A549 (cell line): ENCODE results near the gene DCLK3. TPM values are rescaled to one million over a fixed set of nuclear protein-coding genes. Genes with fewer than 3 reads are reported as not detected.
A peak's percentile ranks its signal among the peaks of the same experiment; 100 is the strongest.

Experiments used
- ATAC-seq, 2 experiments: fragments of 200-7000 bp in 1 of 2; fragments of >200 bp in 1 of 2; cut with Nextera tagmentation in 1 of 2; cut with Tn5 transposase in 1 of 2; 3 replicates each; pipeline versions ENCODE4 v1.8.0 to v1.9.1; 2018 to 2020; ENCODE audit warnings: mild to moderate bottlenecking in 1 of 2, moderate library complexity in 1 of 2
- CTCF ChIA-PET: fragments of 300-600 bp; sonication (Branson Sonifier 250); formaldehyde crosslinking; extraction: SDS; loops from one replicate; lab custom pipeline; 2021; ENCODE audit warnings: antibody characterized with exemption, inconsistent platforms; lab: Yijun Ruan, JAX
- POLR2A ChIA-PET: fragments of 350-600 bp; formaldehyde crosslinking; extraction: SDS; loops from one replicate; lab custom pipeline; 2021; ENCODE audit warnings: antibody characterized with exemption, inconsistent platforms; lab: Yijun Ruan, JAX
- DNase-seq, 2 experiments: peaks; one replicate each; pipeline versions ENCODE4 v3.0.0 to v3.0.0-alpha.2; 2011 to 2016; ENCODE audit warnings: low read depth in 1 of 2, low spot score in 1 of 2
- FAIRE-seq: peaks from 2 replicates; lab custom pipeline; 2011; peaks lifted over from hg19 to GRCh38; lab: Jason Lieb, UNC
- H3K27ac ChIP-seq, 2 experiments: fragments of >200 bp; sonication (Bioruptor Twin); formaldehyde crosslinking; 3 replicates each; pipeline ENCODE4 v1.5.1; 2016 to 2017
- H3K4me1 ChIP-seq: fragments of >200 bp; sonication (Bioruptor Twin); formaldehyde crosslinking; 3 replicates; pipeline ENCODE4 v1.6.1; 2016
- H3K4me2 ChIP-seq: fragments of >200 bp; sonication (Bioruptor Twin); formaldehyde crosslinking; 3 replicates; pipeline ENCODE4 v1.6.1; 2016
- H3K4me3 ChIP-seq: fragments of >200 bp; sonication (Bioruptor Twin); formaldehyde crosslinking; 3 replicates; pipeline ENCODE4 v1.5.1; 2016
- H3K9me3 ChIP-seq: fragments of >200 bp; sonication (Bioruptor Twin); formaldehyde crosslinking; 3 replicates; pipeline ENCODE4 v1.6.1; 2016
- ATOH8 ChIP-seq: fragments of 250-450 bp; sonication (Bioruptor Pico); IDR thresholded peaks from 2 replicates; pipeline ENCODE4 v1.5.0; 2020; ENCODE audit warnings: low read depth, mild to moderate bottlenecking, moderate library complexity
- BHLHE40 ChIP-seq: IDR thresholded peaks from 2 replicates; pipeline ENCODE4 v1.6.1; 2012; ENCODE audit warnings: low read depth, low read length, inconsistent platforms
- CBX2 ChIP-seq: fragments of 200-600 bp; sonication (generic); IDR thresholded peaks from 2 replicates; pipeline ENCODE4 v1.6.1; 2016; ENCODE audit warnings: low read depth, mild to moderate bottlenecking, borderline replicate concordance
- CBX8 ChIP-seq: fragments of 200-600 bp; sonication (generic); IDR thresholded peaks from 2 replicates; pipeline ENCODE4 v1.6.1; 2016
- CHD2 ChIP-seq: fragments of 150-350 bp; IDR thresholded peaks from 2 replicates; pipeline ENCODE4 v1.6.1; 2014; ENCODE audit warnings: low read length; ENCODE audit not compliant: partially characterized antibody
- EHMT2 ChIP-seq: fragments of 200-600 bp; sonication (generic); IDR thresholded peaks from 2 replicates; pipeline ENCODE4 v1.6.1; 2016; ENCODE audit warnings: antibody characterized with exemption, low read depth, mild to moderate bottlenecking, moderate library complexity
- FOSB ChIP-seq: fragments of 250-450 bp; sonication (Bioruptor Pico); IDR thresholded peaks from 2 replicates; pipeline ENCODE4 v1.5.0; 2020; ENCODE audit warnings: mild to moderate bottlenecking, moderate library complexity
- GATA3 ChIP-seq: IDR thresholded peaks from 2 replicates; pipeline ENCODE4 v1.6.1; 2012; ENCODE audit warnings: borderline replicate concordance
- HOXA7 ChIP-seq: fragments of 250-450 bp; sonication (Bioruptor Pico); IDR thresholded peaks from 2 replicates; pipeline ENCODE4 v1.5.0; 2020; ENCODE audit warnings: mild to moderate bottlenecking, moderate library complexity
- KDM1A ChIP-seq: fragments of 200-600 bp; sonication (generic); IDR thresholded peaks from 2 replicates; pipeline ENCODE4 v1.6.1; 2016; ENCODE audit warnings: low read depth, mild to moderate bottlenecking
- KDM5A ChIP-seq: fragments of 200-600 bp; sonication (generic); IDR thresholded peaks from 2 replicates; pipeline ENCODE4 v1.6.1; 2016; ENCODE audit warnings: antibody characterized with exemption, mild to moderate bottlenecking
- MAZ ChIP-seq: fragments of 150-350 bp; IDR thresholded peaks from 2 replicates; pipeline ENCODE4 v1.6.1; 2014; ENCODE audit warnings: antibody characterized with exemption, low read depth, low read length, borderline replicate concordance
- MYC ChIP-seq: IDR thresholded peaks from 2 replicates; pipeline ENCODE4 v1.6.1; 2012; ENCODE audit warnings: mild to moderate bottlenecking, inconsistent platforms, low read length, improper control_type of control experiment, borderline replicate concordance
- POLR2AphosphoS2 ChIP-seq: conservative IDR thresholded peaks from 2 replicates; pipeline ENCODE4 v1.6.1; 2012; ENCODE audit warnings: low read length, improper control_type of control experiment, inconsistent platforms
- RARB ChIP-seq: fragments of 250-450 bp; sonication (Bioruptor Pico); IDR thresholded peaks from 2 replicates; pipeline ENCODE4 v1.8.0; 2021; ENCODE audit warnings: mild to moderate bottlenecking, moderate library complexity
- RNF2 ChIP-seq: fragments of 200-600 bp; sonication (generic); IDR thresholded peaks from 2 replicates; pipeline ENCODE4 v1.6.1; 2016; ENCODE audit warnings: low read depth, mild to moderate bottlenecking, antibody characterized with exemption, moderate library complexity, borderline replicate concordance
- SMC3 ChIP-seq: fragments of >200 bp; sonication (Bioruptor Twin); formaldehyde crosslinking; IDR thresholded peaks from 3 replicates; pipeline ENCODE4 v1.6.1; 2018; ENCODE audit warnings: inconsistent platforms
- TFCP2L1 ChIP-seq: fragments of 250-450 bp; sonication (Bioruptor Pico); IDR thresholded peaks from 2 replicates; pipeline ENCODE4 v1.5.0; 2021; ENCODE audit warnings: mild to moderate bottlenecking
- TP53 ChIP-seq: fragments of 250-450 bp; sonication (Bioruptor Pico); IDR thresholded peaks from 2 replicates; pipeline ENCODE4 v1.5.0; 2021; ENCODE audit warnings: mild to moderate bottlenecking, moderate library complexity
- ZNF302 ChIP-seq: fragments of 250-450 bp; sonication (Bioruptor Pico); IDR thresholded peaks from 2 replicates; pipeline ENCODE4 v1.9.0; 2021; ENCODE audit warnings: inconsistent platforms, mild to moderate bottlenecking, moderate library complexity
- WGBS: methylation state at CpG from one replicate; pipeline ENCODE4 v1.1.6; 2017; ENCODE audit errors: missing lambda C conversion rate; 5-methylcytosine and 5-hydroxymethylcytosine counted together
- polyA minus RNA-seq: library from RNA; depleted of rRNA, polyadenylated mRNA; stranded (reverse); fragments of >200 nt; gene quantifications from 2 replicates; pipeline ENCODE4 v1.2.3, GENCODE V29; 2011; rRNA and poly(A)+ RNA removed
- polyA plus RNA-seq, 4 experiments: library from polyadenylated mRNA; depleted of rRNA in 3 of 4; stranded (reverse); fragments of >200 nt; fragmentation: RNase III in 1 of 4; extraction: RNeasy Plus Mini Kit Qiagen cat#74134 plus additional on column Dnase treatment in 1 of 4; gene quantifications; 2 replicates in 3 of 4; 3 replicates in 1 of 4; pipeline ENCODE4 v1.2.3, GENCODE V29; 2011 to 2017
- TF ChIP-seq, protein P1 (sequence below): IDR thresholded peaks from 2 replicates; pipeline ENCODE4 v1.6.1; 2012

DCLK3 gene, protein sequence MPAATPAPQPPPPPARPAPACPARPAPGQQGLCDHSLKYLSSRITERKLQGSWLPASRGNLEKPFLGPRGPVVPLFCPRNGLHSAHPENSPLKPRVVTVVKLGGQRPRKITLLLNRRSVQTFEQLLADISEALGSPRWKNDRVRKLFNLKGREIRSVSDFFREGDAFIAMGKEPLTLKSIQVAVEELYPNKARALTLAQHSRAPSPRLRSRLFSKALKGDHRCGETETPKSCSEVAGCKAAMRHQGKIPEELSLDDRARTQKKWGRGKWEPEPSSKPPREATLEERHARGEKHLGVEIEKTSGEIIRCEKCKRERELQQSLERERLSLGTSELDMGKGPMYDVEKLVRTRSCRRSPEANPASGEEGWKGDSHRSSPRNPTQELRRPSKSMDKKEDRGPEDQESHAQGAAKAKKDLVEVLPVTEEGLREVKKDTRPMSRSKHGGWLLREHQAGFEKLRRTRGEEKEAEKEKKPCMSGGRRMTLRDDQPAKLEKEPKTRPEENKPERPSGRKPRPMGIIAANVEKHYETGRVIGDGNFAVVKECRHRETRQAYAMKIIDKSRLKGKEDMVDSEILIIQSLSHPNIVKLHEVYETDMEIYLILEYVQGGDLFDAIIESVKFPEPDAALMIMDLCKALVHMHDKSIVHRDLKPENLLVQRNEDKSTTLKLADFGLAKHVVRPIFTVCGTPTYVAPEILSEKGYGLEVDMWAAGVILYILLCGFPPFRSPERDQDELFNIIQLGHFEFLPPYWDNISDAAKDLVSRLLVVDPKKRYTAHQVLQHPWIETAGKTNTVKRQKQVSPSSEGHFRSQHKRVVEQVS
- polyA plus RNA-seq (2011; rRNA removed) (not detected in 2 replicates), polyA plus RNA-seq (2017; fragmentation: RNase III; extraction: RNeasy Plus Mini Kit Qiagen cat#74134 plus additional on column Dnase treatment) (not detected in 3 replicates), polyA minus RNA-seq (not detected in 2 replicates)
- polyA plus RNA-seq (2012; cell fraction: cytosol; rRNA removed): under 0.01 TPM in 1 of 2 replicates, not detected in the other
- not detected in 2 replicates for polyA plus RNA-seq (2012; cell fraction: nucleus; rRNA removed)

DNA sequence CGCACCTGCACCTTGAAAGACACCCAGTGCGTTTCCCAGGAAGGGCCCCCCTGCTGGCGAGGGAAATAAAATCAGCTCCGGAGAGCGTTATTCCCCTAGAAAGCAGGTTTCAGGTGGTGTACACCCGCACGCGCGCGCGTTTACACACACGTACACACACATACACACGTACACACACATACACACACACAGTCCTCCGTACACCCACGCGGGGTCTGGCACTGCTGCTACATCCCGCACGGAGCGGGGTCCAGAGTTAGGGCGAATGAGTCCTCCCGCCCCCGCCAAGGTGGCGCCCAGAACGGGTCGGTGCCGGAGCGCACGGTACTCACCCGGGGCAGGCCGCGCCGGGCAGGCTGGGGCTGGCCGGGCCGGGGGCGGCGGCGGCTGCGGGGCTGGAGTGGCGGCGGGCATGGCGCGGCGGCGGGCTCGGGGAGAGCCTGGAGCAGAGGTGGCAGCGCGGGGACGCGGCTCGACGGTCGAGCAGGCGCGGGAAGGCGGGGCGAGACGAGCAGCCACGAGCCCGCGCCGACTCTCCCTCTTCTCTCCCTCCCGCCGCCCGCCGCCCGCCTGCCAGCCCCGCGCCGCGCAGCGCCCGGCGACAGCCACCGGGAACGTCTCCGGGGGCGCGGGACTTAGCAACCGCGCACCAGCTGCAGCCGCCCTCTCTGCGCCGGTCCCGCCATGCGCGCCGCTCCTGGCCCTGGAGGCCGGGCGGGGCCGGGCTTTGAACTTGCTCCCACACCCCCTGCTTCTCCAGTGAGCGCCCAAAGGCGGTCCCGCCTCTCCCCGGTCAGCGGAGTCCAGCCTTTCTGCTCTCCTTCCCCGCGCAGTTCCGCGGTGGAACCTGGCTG, at the start of gene DCLK3:
Gene DCLK3, minus strand, starts transcription at position 704 of the 854 bp plus-strand sequence. Its CDS starts 290 bp downstream, at position 414.
- no peak for DNase-seq
- WGBS: 40% methylated on average over 40 of the region's 99 CpGs
- TF ChIP-seq BHLHE40: no peak
- TF ChIP-seq FOSB (CRISPR knock-in tag): no peak
- no peak for TF ChIP-seq HOXA7 (CRISPR knock-in tag)
- no peak for TF ChIP-seq RNF2
- TF ChIP-seq GATA3: no peak
- TF ChIP-seq TP53 (CRISPR knock-in tag): no peak
- no peak for TF ChIP-seq POLR2AphosphoS2
- no peak for TF ChIP-seq RARB (CRISPR knock-in tag)
- no peak for TF ChIP-seq MAZ
- no peak for TF ChIP-seq ATOH8
- TF ChIP-seq SMC3: no peak
- no peak for TF ChIP-seq CBX2
- no peak for TF ChIP-seq TFCP2L1 (CRISPR knock-in tag)
- no peak for TF ChIP-seq MYC
- TF ChIP-seq CHD2: no peak
- TF ChIP-seq KDM1A: no peak
- no peak for TF ChIP-seq KDM5A
- TF ChIP-seq CBX8: no peak
- TF ChIP-seq EHMT2: no peak
- TF ChIP-seq ZNF302 (CRISPR knock-in tag): no peak
- POLR2A ChIA-PET: no interaction called here
- FAIRE-seq: no peak
- Histone ChIP-seq H3K4me2 (peak within 1 kb of the TSS; percentile 92), H3K4me1 (no peaks in the 10 kb centered on the region), H3K27ac (peak within 1 kb of the TSS in 1 of 2 experiments; percentile 9; a peak in 1 of 6 replicates), H3K9me3 (peaks cover 7% of the 10 kb centered on the region; the same call in 2 of the 3 replicates), H3K4me3 (peak within 1 kb of the TSS; percentile 46)
- CTCF ChIA-PET: interaction anchor here (0.9 kb wide), 1 partner anchor 66 kb away, joined by 3 read pairs; no protein-coding TSS in a partner anchor
- ATAC-seq: peak; percentile 44 to 56; a peak in 4 of 6 replicates

- ChIA-PET POLR2A (no interaction called here), CTCF (interaction anchor here (0.8 to 3.2 kb wide), 5 partner anchors 8 to 55 kb away, joined by 3 to 13 read pairs (median 3); no protein-coding TSS in a partner anchor)
- Histone ChIP-seq H3K9me3 (no peaks in the 10 kb centered on the region), H3K4me3 (no peak overlapping the region), H3K27ac (no peak overlapping the region), H3K4me1 (no peaks in the 10 kb centered on the region), H3K4me2 (no peak overlapping the region)
- WGBS: 56% methylated on average over 6 of the region's 6 CpGs
- FAIRE-seq (no peak), DNase-seq (no peak), ATAC-seq (no peak)
- TF ChIP-seq, protein P1, sequence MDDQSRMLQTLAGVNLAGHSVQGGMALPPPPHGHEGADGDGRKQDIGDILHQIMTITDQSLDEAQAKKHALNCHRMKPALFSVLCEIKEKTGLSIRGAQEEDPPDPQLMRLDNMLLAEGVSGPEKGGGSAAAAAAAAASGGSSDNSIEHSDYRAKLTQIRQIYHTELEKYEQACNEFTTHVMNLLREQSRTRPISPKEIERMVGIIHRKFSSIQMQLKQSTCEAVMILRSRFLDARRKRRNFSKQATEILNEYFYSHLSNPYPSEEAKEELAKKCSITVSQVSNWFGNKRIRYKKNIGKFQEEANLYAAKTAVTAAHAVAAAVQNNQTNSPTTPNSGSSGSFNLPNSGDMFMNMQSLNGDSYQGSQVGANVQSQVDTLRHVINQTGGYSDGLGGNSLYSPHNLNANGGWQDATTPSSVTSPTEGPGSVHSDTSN: no peak
- TF ChIP-seq ATOH8 (no peak), CBX8 (no peak)
These were observed 49.0 kb upstream of the DCLK3 start for GRCh38 chr3:36813305-36813704.
